ENCODE measurements around the gene ANKLE2.

DNA sequence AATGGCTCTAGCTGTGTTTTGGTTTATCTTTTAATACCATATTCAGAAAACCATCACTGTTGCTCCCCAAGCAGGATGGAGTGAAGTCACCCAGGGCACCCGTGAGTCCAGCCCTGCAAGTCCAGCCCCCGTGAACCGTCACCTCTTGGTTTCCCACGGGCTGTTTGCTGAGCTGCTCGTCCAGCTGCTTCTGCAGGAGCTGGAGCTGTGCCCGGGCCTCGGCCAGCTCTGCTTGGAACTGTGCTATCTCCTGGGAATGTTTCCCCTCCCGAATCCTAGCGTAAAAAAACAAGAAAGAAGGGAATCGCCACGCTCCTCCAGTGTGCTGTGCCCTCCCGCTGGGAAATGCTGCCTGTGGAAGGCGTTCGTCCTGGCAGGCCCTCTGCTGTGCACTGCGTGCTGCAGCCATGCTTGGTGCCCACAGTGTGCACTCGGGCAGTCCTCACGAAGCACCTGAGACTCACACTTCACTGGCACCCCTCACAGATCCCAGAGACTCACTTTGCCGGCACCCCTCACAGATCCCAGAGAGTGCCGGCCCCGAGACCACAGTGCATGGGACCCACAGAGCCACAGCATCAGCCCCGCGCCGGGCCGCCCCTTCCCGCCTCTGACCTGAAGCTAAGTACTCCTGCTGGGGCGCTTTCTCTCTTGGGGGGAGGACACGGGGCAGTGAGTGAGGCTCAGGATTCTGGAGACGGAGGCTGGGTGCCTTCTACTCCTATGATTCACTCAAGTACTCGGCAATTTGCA lies 15.4 kb upstream of the ANKLE2 start:
- TF ChIP-seq, protein P1, sequence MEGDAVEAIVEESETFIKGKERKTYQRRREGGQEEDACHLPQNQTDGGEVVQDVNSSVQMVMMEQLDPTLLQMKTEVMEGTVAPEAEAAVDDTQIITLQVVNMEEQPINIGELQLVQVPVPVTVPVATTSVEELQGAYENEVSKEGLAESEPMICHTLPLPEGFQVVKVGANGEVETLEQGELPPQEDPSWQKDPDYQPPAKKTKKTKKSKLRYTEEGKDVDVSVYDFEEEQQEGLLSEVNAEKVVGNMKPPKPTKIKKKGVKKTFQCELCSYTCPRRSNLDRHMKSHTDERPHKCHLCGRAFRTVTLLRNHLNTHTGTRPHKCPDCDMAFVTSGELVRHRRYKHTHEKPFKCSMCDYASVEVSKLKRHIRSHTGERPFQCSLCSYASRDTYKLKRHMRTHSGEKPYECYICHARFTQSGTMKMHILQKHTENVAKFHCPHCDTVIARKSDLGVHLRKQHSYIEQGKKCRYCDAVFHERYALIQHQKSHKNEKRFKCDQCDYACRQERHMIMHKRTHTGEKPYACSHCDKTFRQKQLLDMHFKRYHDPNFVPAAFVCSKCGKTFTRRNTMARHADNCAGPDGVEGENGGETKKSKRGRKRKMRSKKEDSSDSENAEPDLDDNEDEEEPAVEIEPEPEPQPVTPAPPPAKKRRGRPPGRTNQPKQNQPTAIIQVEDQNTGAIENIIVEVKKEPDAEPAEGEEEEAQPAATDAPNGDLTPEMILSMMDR (optimal IDR thresholded peaks at IDR 0.05 in 1 of 3, IDR thresholded peaks at IDR 0.05 in 1 of 3, conservative IDR thresholded peaks at IDR 0.05 in 1 of 3; ENCODE audit: extremely low read depth in 1 of 3, insufficient read depth in 2 of 3, low read length in 3 of 3): no peak
- no peak for TF ChIP-seq EZH2 (IDR thresholded peaks at IDR 0.05; ENCODE audit: low read length)

All from keratinocyte (primary cell).